GM12878 (cell line): Measurements from ENCODE around the gene CMTM1. TPM values are rescaled to one million over a fixed set of nuclear protein-coding genes. Genes with fewer than 3 reads are reported as not detected.

Experiments used
- ATAC-seq: fragments of 200-7000 bp; cut with Tn5 transposase; 3 replicates; pipeline ENCODE4 v1.9.1; 2020; ENCODE audit warnings: mild to moderate bottlenecking, moderate library complexity
- BruUV-seq: library from RNA; stranded (reverse); fragments of 400-500 nt; replicated peaks from 2 replicates; lab custom pipeline; 2021; lab: Mats Ljungman, UMichigan
- CTCF ChIA-PET: fragments of 300-600 bp; sonication (Branson Sonifier 250); formaldehyde crosslinking; extraction: SDS; loops from one replicate; lab custom pipeline; 2021; ENCODE audit warnings: inconsistent platforms; lab: Yijun Ruan, JAX
- POLR2A ChIA-PET: fragments of 350-600 bp; formaldehyde crosslinking; extraction: SDS; loops from one replicate; lab custom pipeline; 2021; ENCODE audit warnings: inconsistent platforms; lab: Charles Lee
- RAD21 ChIA-PET: fragments of 300-600 bp; sonication (Branson Sonifier 250); formaldehyde crosslinking; loops from one replicate; lab custom pipeline; 2023; ENCODE audit warnings: antibody characterized with exemption; ENCODE audit not compliant: unreplicated experiment; lab: Charles Lee
- SMC1A ChIA-PET: fragments of 300-600 bp; sonication (Branson Sonifier 250); formaldehyde crosslinking; loops from one replicate; lab custom pipeline; 2023; ENCODE audit not compliant: unreplicated experiment, uncharacterized antibody; lab: Charles Lee
- DNase-seq: peaks from one replicate; pipeline ENCODE4 v3.0.0-alpha.2; 2011; ENCODE audit warnings: low read depth, low spot score
- FAIRE-seq: peaks from 3 replicates; lab custom pipeline; 2011; peaks lifted over from hg19 to GRCh38; lab: Jason Lieb, UNC
- H2AFZ ChIP-seq: 2 replicates; pipeline ENCODE4 v1.6.0; 2011; ENCODE audit warnings: low read depth, low read length, control low read depth; ENCODE audit not compliant: control insufficient read depth
- H3K27ac ChIP-seq: 2 replicates; pipeline ENCODE4 v1.5.1; 2011; ENCODE audit warnings: control low read depth; ENCODE audit not compliant: control insufficient read depth, insufficient read depth
- H3K27me3 ChIP-seq, 2 experiments: replicated peaks in 1 of 2; 2 replicates each; pipeline versions ENCODE4 v1.6.0 to v1.6.1; 2011; ENCODE audit warnings: low read length in 1 of 2; ENCODE audit not compliant: control insufficient read depth in 2 of 2, insufficient read depth in 2 of 2
- H3K36me3 ChIP-seq, 2 experiments: 2 replicates each; pipeline ENCODE4 v1.5.1; 2011; ENCODE audit warnings: low read length in 1 of 2; ENCODE audit not compliant: control insufficient read depth in 2 of 2, insufficient read depth in 2 of 2
- H3K4me1 ChIP-seq: 2 replicates; pipeline ENCODE4 v1.6.1; 2011; ENCODE audit warnings: mild to moderate bottlenecking, low read length, moderate library complexity, mixed read lengths; ENCODE audit not compliant: control insufficient read depth, insufficient read depth
- H3K4me2 ChIP-seq: 2 replicates; pipeline ENCODE4 v1.6.0; 2011; ENCODE audit warnings: control low read depth; ENCODE audit not compliant: control insufficient read depth, insufficient read depth
- H3K4me3 ChIP-seq: fragments of 200-600 bp; sonication (generic); 2 replicates; pipeline ENCODE4 v1.5.1; 2016
- H3K79me2 ChIP-seq: 2 replicates; pipeline ENCODE4 v1.6.0; 2011; ENCODE audit warnings: low read length; ENCODE audit not compliant: control insufficient read depth, insufficient read depth
- H3K9ac ChIP-seq: 2 replicates; pipeline ENCODE4 v1.8.0; 2011; ENCODE audit warnings: low read length, control low read depth, mixed read lengths; ENCODE audit not compliant: control insufficient read depth, insufficient read depth
- H3K9me3 ChIP-seq: replicated peaks from 3 replicates; pipeline ENCODE4 v1.5.1; 2011; ENCODE audit warnings: mild to moderate bottlenecking, low read length; ENCODE audit not compliant: control insufficient read depth, insufficient read depth
- H4K20me1 ChIP-seq: 2 replicates; pipeline ENCODE4 v1.6.0; 2011; ENCODE audit not compliant: control insufficient read depth, insufficient read depth
- ATF3 ChIP-seq: IDR thresholded peaks from 2 replicates; pipeline ENCODE4 v1.6.1; 2011; ENCODE audit warnings: low read depth, mild to moderate bottlenecking, low read length, moderate library complexity, borderline replicate concordance; ENCODE audit errors: extremely low read depth
- CBX5 ChIP-seq: sonication (generic); IDR thresholded peaks from 2 replicates; pipeline ENCODE4 v1.6.1; 2016; ENCODE audit warnings: low read depth, moderate library complexity, mild to moderate bottlenecking, inconsistent platforms
- CEBPZ ChIP-seq: fragments of 150-350 bp; IDR thresholded peaks from 2 replicates; pipeline ENCODE4 v1.6.1; 2016; ENCODE audit warnings: low read depth, low read length
- CHD1 ChIP-seq: IDR thresholded peaks from 2 replicates; pipeline ENCODE4 v1.6.1; 2012; ENCODE audit warnings: low read depth, low read length, improper control_type of control experiment
- CHD2 ChIP-seq: IDR thresholded peaks from 2 replicates; pipeline ENCODE4 v1.6.1; 2011; ENCODE audit warnings: low read depth, low read length, improper control_type of control experiment, borderline replicate concordance
- CREB1 ChIP-seq: IDR thresholded peaks from 2 replicates; pipeline ENCODE4 v1.6.1; 2012; ENCODE audit warnings: low read depth, mild to moderate bottlenecking, inconsistent platforms
- EP300 ChIP-seq, 2 experiments: fragments of 150-350 bp in 1 of 2; IDR thresholded peaks; 2 replicates each; pipeline ENCODE4 v1.6.1; 2011 to 2012; ENCODE audit warnings: low read depth in 2 of 2, low read length in 2 of 2, borderline replicate concordance in 1 of 2, improper control_type of control experiment in 1 of 2, inconsistent platforms in 1 of 2; ENCODE audit not compliant: control insufficient read depth in 1 of 2
- ESRRA ChIP-seq: IDR thresholded peaks from 2 replicates; pipeline ENCODE4 v1.6.1; 2012; ENCODE audit warnings: mild to moderate bottlenecking, low read length, improper control_type of control experiment
- IKZF1 ChIP-seq: fragments of 450-650 bp; conservative IDR thresholded peaks from 2 replicates; pipeline ENCODE4 v1.6.1; 2017; ENCODE audit warnings: antibody characterized with exemption, mild to moderate bottlenecking
- IRF5 ChIP-seq: fragments of 450-650 bp; IDR thresholded peaks from 2 replicates; pipeline ENCODE4 v1.6.1; 2017; ENCODE audit warnings: borderline replicate concordance
- KLF5 ChIP-seq: fragments of 450-650 bp; IDR thresholded peaks from 2 replicates; pipeline ENCODE4 v1.6.1; 2014; ENCODE audit warnings: mild to moderate bottlenecking; ENCODE audit not compliant: partially characterized antibody
- RCOR1 ChIP-seq: conservative IDR thresholded peaks from 2 replicates; pipeline ENCODE4 v1.6.1; 2012; ENCODE audit warnings: low read depth, low read length, improper control_type of control experiment
- RELA ChIP-seq: fragments of 450-650 bp; IDR thresholded peaks from 2 replicates; pipeline ENCODE4 v1.8.0; 2014; ENCODE audit warnings: borderline replicate concordance; ENCODE audit not compliant: partially characterized antibody
- SP1 ChIP-seq: IDR thresholded peaks from one replicate; pipeline ENCODE4 v1.6.1; 2011; ENCODE audit warnings: low read depth, low read length
- SRF ChIP-seq, 2 experiments: IDR thresholded peaks; 2 replicates each; pipeline ENCODE4 v1.6.1; 2011; ENCODE audit warnings: low read depth in 2 of 2, low read length in 2 of 2, mild to moderate bottlenecking in 1 of 2, moderate library complexity in 1 of 2
- STAT3 ChIP-seq: IDR thresholded peaks from 2 replicates; pipeline ENCODE4 v1.6.1; 2011; ENCODE audit warnings: low read depth, low read length, improper control_type of control experiment
- WGBS: methylation state at CpG from one replicate; pipeline ENCODE4 v1.1.6; 2016; ENCODE audit warnings: low lambda C conversion rate; ENCODE audit not compliant: insufficient replicate concordance, insufficient coverage; ENCODE audit errors: missing lambda C conversion rate; 5-methylcytosine and 5-hydroxymethylcytosine counted together
- in situ Hi-C: fragments of 300-500 bp; cut with MboI; formaldehyde crosslinking; loops from 9 replicates; pipeline ENCODE4 v1.14.3; 2018; ENCODE audit warnings: mixed read lengths
- intact Hi-C: fragments of 100-400 bp; cut with micrococcal nuclease; formaldehyde crosslinking; loops from one replicate; pipeline ENCODE4 v1.14.2; 2022; ENCODE audit not compliant: unreplicated experiment
- polyA plus RNA-seq, 11 experiments: library from polyadenylated mRNA; depleted of rRNA in 4 of 11; unstranded in 6 of 11; stranded (reverse) in 5 of 11; fragments of >200 nt; fragmentation: Nextera tagmentation in 4 of 11; fragmentation: Illumina TruSeq in 1 of 11; extraction: Ambion mirVana in 4 of 11; extraction: Trizol in 1 of 11; gene quantifications; 1 replicate in 1 of 11; 2 replicates in 10 of 11; pipeline versions ENCODE4 v1.2.1 to v1.2.3, GENCODE V29; 2011 to 2016; ENCODE audit warnings: inconsistent platforms in 2 of 11, missing spikeins in 2 of 11, low read depth in 1 of 11
- total RNA-seq, 4 experiments: library from RNA; depleted of rRNA in 3 of 4; stranded (reverse); fragments of >200 nt in 3 of 4; fragmentation: Illumina TruSeq in 1 of 4; extraction: Trizol in 1 of 4; gene quantifications; 2 replicates each; pipeline versions ENCODE4 v1.2.1 to v1.2.3, GENCODE V29; 2013 to 2021

The CMTM1 gene
- total and polyA plus RNA-seq, 10 of the 15 experiments (the other 5 are each of a cell fraction or from before 2014, with no cell fraction given), result 0.09 to 3.0 (median 1.4) TPM; not detected in 2

- H3K4me1 ChIP-seq, result peaks cover 50% of the 10 kb centered on the region
- POLR2A ChIA-PET, result interaction anchor here (0.7 to 1.2 kb wide), 3 partner anchors 23 to 45 kb away, joined by 3 to 5 read pairs (median 4); no protein-coding TSS in a partner anchor
- CTCF ChIA-PET, result interaction anchor here (0.7 to 1.7 kb wide), 7 partner anchors 35 to 175 kb away, joined by 3 to 6 read pairs (median 4); partner anchors contain the start of gene CKLF
- BruUV-seq, result TSS peak; percentile 92
- H3K27me3 ChIP-seq, result no peaks in the 10 kb centered on the region
- H3K4me2 ChIP-seq, result peak overlapping the region; percentile 99
- peak overlapping the region; percentile 11; the same call in 1 of the 2 replicates for H3K4me3 ChIP-seq
- no peaks in the 10 kb centered on the region for H3K79me2 ChIP-seq
- no peaks in the 10 kb centered on the region for H3K9me3 ChIP-seq
- intact Hi-C loops, result loop anchor here (2.0 kb wide), 2 partner anchors 34 to 88 kb away; partner anchors contain the start of gene CMTM3
- in situ Hi-C loops, result no loop called here
- peak overlapping the region; percentile 52 for H2AFZ ChIP-seq
- peak; percentile 99 for FAIRE-seq
- peak overlapping the region; percentile 65 for H3K9ac ChIP-seq
- RAD21 ChIA-PET, result interaction anchor here (0.8 to 1.7 kb wide), 6 partner anchors 8 to 111 kb away, joined by 3 to 8 read pairs (median 4); partner anchors contain the start of gene CKLF
- SMC1A ChIA-PET, result interaction anchor here (0.8 to 2.5 kb wide), 10 partner anchors 9 to 112 kb away, joined by 3 to 19 read pairs (median 4); partner anchors contain the start of genes CKLF and TK2
- ATAC-seq, result peak; percentile 95
- no peaks in the 10 kb centered on the region for H4K20me1 ChIP-seq
- peak; percentile 98 for DNase-seq
- WGBS, result 5% methylated on average over 15 of the region's 15 CpGs
- H3K36me3 ChIP-seq, result no peaks in the 10 kb centered on the region; a peak in 1 of 4 replicates
- H3K27ac ChIP-seq, result peak overlapping the region; percentile 84
- TF ChIP-seq CHD1 (no peak), CEBPZ (no peak), CREB1 (peak; percentile 75), CBX5 (0 out of 2 replicates have a peak, but pooled peaks have one; percentile 37), IKZF1 (peak; percentile 77), SP1 (no peak), ATF3 (no peak), SRF (IDR thresholded peaks at IDR 0.05; ENCODE audit: low read depth in 2 of 2, low read length in 2 of 2) (peak; percentile 90), RCOR1 (0 out of 2 replicates have a peak, but pooled peaks have one; percentile 85), CHD2 (peak; percentile 67), EP300 (IDR thresholded peaks at IDR 0.05; ENCODE audit: borderline replicate concordance in 1 of 2, control insufficient read depth in 1 of 2, low read depth in 2 of 2, low read length in 2 of 2) (peak; percentile 70 to 75), RELA (peak; percentile 81), ESRRA (no peak), KLF5 (no peak), STAT3 (peak; percentile 65; the same call in 1 of the 2 replicates), IRF5 (no peak)
Measured at GRCh38 chr16:66516808-66517585, 49.2 kb upstream of the CMTM1 start.
